H9 (cell line): ENCODE measurements around the gene GABRB1. TPM values are rescaled to one million over a fixed set of nuclear protein-coding genes. Genes with fewer than 3 reads are reported as not detected.

Source experiments
- DNase-seq: peaks from one replicate; pipeline ENCODE4 v3.0.0-alpha.2; 2017
- H2AFZ ChIP-seq: one replicate; pipeline ENCODE4 v1.6.1; 2013; ENCODE audit warnings: mild to moderate bottlenecking, low read length, control low read depth, moderate library complexity
- H2AK5ac ChIP-seq: 2 replicates; pipeline ENCODE4 v1.6.1; 2013; ENCODE audit warnings: low read length, control low read depth, mixed read lengths; ENCODE audit not compliant: insufficient read length
- H2BK120ac ChIP-seq: one replicate; pipeline ENCODE4 v1.6.1; 2013; ENCODE audit warnings: low read depth, mild to moderate bottlenecking, low read length, control low read depth, inconsistent platforms; ENCODE audit not compliant: poor library complexity, severe bottlenecking
- H2BK12ac ChIP-seq: 2 replicates; pipeline ENCODE4 v1.6.1; 2013; ENCODE audit warnings: low read length, control low read depth, mixed read lengths, low read depth; ENCODE audit not compliant: insufficient read length
- H2BK15ac ChIP-seq: 2 replicates; pipeline ENCODE4 v1.6.1; 2013; ENCODE audit warnings: low read depth, low read length, control low read depth
- H2BK20ac ChIP-seq: one replicate; pipeline ENCODE4 v1.6.1; 2013; ENCODE audit warnings: low read depth, mild to moderate bottlenecking, low read length, control low read depth, inconsistent platforms; ENCODE audit not compliant: poor library complexity, severe bottlenecking
- H2BK5ac ChIP-seq: 2 replicates; pipeline ENCODE4 v1.6.1; 2013; ENCODE audit warnings: low read length, control low read depth, mixed read lengths; ENCODE audit not compliant: insufficient read length
- H3K14ac ChIP-seq: 2 replicates; pipeline ENCODE4 v1.6.1; 2013; ENCODE audit warnings: low read length, control low read depth; ENCODE audit not compliant: insufficient read depth
- H3K18ac ChIP-seq: 2 replicates; pipeline ENCODE4 v1.6.1; 2013; ENCODE audit warnings: low read depth, mild to moderate bottlenecking, mixed read lengths, low read length, control low read depth; ENCODE audit not compliant: insufficient read length
- H3K23ac ChIP-seq: 2 replicates; pipeline ENCODE4 v1.6.1; 2013; ENCODE audit warnings: low read length, control low read depth, mixed read lengths, low read depth; ENCODE audit not compliant: insufficient read length
- H3K23me2 ChIP-seq: 2 replicates; pipeline ENCODE4 v1.6.1; 2013; ENCODE audit warnings: low read depth, mild to moderate bottlenecking, mixed read lengths, low read length, control low read depth; ENCODE audit not compliant: insufficient read length, poor library complexity, severe bottlenecking
- H3K27ac ChIP-seq: 2 replicates; pipeline ENCODE4 v1.5.1; 2013; ENCODE audit warnings: low read length, control low read depth, mixed read lengths, low read depth; ENCODE audit not compliant: insufficient read length
- H3K27me3 ChIP-seq: 2 replicates; pipeline ENCODE4 v1.6.1; 2013; ENCODE audit warnings: low read length, control low read depth, inconsistent platforms; ENCODE audit not compliant: insufficient read depth
- H3K4ac ChIP-seq: 2 replicates; pipeline ENCODE4 v1.6.1; 2013; ENCODE audit warnings: low read depth, mild to moderate bottlenecking, control low read depth, inconsistent platforms, low read length, moderate library complexity
- H3K4me1 ChIP-seq: 2 replicates; pipeline ENCODE4 v1.6.1; 2013; ENCODE audit warnings: low read length, control low read depth, inconsistent platforms; ENCODE audit not compliant: insufficient read depth
- H3K4me2 ChIP-seq: 2 replicates; pipeline ENCODE4 v1.6.1; 2013; ENCODE audit warnings: low read length, control low read depth, mixed read lengths; ENCODE audit not compliant: insufficient read length, insufficient read depth
- H3K56ac ChIP-seq: 2 replicates; pipeline ENCODE4 v1.6.1; 2013; ENCODE audit warnings: low read depth, mild to moderate bottlenecking, mixed read lengths, low read length, control low read depth; ENCODE audit not compliant: insufficient read length
- H3K79me1 ChIP-seq: 2 replicates; pipeline ENCODE4 v1.6.1; 2013; ENCODE audit warnings: low read depth, mild to moderate bottlenecking, moderate library complexity, low read length, control low read depth, inconsistent platforms; ENCODE audit not compliant: insufficient read depth, poor library complexity, severe bottlenecking
- H3K79me2 ChIP-seq: 2 replicates; pipeline ENCODE4 v1.6.1; 2013; ENCODE audit warnings: low read length, control low read depth, inconsistent platforms; ENCODE audit not compliant: insufficient read depth
- H3K9ac ChIP-seq: 2 replicates; pipeline ENCODE4 v1.6.1; 2013; ENCODE audit warnings: low read length, control low read depth, mixed read lengths; ENCODE audit not compliant: insufficient read length; ENCODE audit errors: extremely low read depth
- H3K9me3 ChIP-seq: one replicate; pipeline ENCODE4 v1.6.1; 2013; ENCODE audit warnings: low read depth, low read length, inconsistent platforms; ENCODE audit not compliant: control insufficient read depth
- H3T11ph ChIP-seq: one replicate; pipeline ENCODE4 v1.6.1; 2013; ENCODE audit warnings: mild to moderate bottlenecking, low read length, control low read depth, inconsistent platforms
- H4K20me1 ChIP-seq: one replicate; pipeline ENCODE4 v1.6.1; 2013; ENCODE audit not compliant: control insufficient read depth, insufficient read length, insufficient read depth
- H4K5ac ChIP-seq: 2 replicates; pipeline ENCODE4 v1.6.1; 2013; ENCODE audit warnings: low read depth, mild to moderate bottlenecking, mixed read lengths, low read length, control low read depth; ENCODE audit not compliant: insufficient read length
- H4K8ac ChIP-seq: replicated peaks from 2 replicates; pipeline ENCODE4 v1.6.1; 2013; ENCODE audit warnings: low read length, control low read depth, mixed read lengths, low read depth; ENCODE audit not compliant: insufficient read length
- H4K91ac ChIP-seq: 2 replicates; pipeline ENCODE4 v1.6.1; 2013; ENCODE audit warnings: low read depth, mild to moderate bottlenecking, moderate library complexity, mixed read lengths, low read length, control low read depth; ENCODE audit not compliant: insufficient read length
- H3K27ac Mint-ChIP-seq, 3 experiments: 2 replicates in 2 of 3; 3 replicates in 1 of 3; pipeline ENCODE4 v1.8.0; 2020 to 2021; ENCODE audit warnings: mixed read lengths in 3 of 3, mild to moderate bottlenecking in 1 of 3, moderate library complexity in 1 of 3
- H3K27me3 Mint-ChIP-seq: 2 replicates; pipeline ENCODE4 v1.8.0; 2021; ENCODE audit warnings: low read depth, mild to moderate bottlenecking, moderate library complexity, mixed read lengths
- H3K36me3 Mint-ChIP-seq, 3 experiments: 2 replicates in 2 of 3; 3 replicates in 1 of 3; pipeline ENCODE4 v1.8.0; 2020 to 2021; ENCODE audit warnings: low read depth in 3 of 3, mixed read lengths in 3 of 3; ENCODE audit not compliant: insufficient read depth in 1 of 3
- H3K4me1 Mint-ChIP-seq, 2 experiments: 2 replicates each; pipeline ENCODE4 v1.8.0; 2020; ENCODE audit warnings: mixed read lengths in 2 of 2
- H3K4me3 Mint-ChIP-seq, 2 experiments: 2 replicates in 1 of 2; 3 replicates in 1 of 2; pipeline ENCODE4 v1.8.0; 2020 to 2021; ENCODE audit warnings: mild to moderate bottlenecking in 2 of 2, mixed read lengths in 2 of 2, moderate library complexity in 1 of 2
- H3K9me3 Mint-ChIP-seq, 2 experiments: 2 replicates in 1 of 2; 3 replicates in 1 of 2; pipeline ENCODE4 v1.8.0; 2020; ENCODE audit warnings: mild to moderate bottlenecking in 2 of 2, mixed read lengths in 2 of 2, moderate library complexity in 1 of 2
- WGBS: extraction: QIAGEN DNeasy Blood & Tissue Kit; methylation state at CpG from one replicate; pipeline ENCODE4 v1.1.7; 2013; ENCODE audit warnings: missing lambda C conversion rate, low lambda C conversion rate, mixed read lengths; ENCODE audit not compliant: insufficient read length; ENCODE audit errors: extremely low coverage; 5-methylcytosine and 5-hydroxymethylcytosine counted together
- total RNA-seq: library from RNA; stranded (reverse); gene quantifications from 2 replicates; pipeline ENCODE4 v1.2.1, GENCODE V29; 2021
- TF ChIP-seq, protein P1 (sequence below): fragments of 200-600 bp; sonication (generic); conservative IDR thresholded peaks from 3 replicates; pipeline ENCODE4 v1.8.0; 2021; ENCODE audit warnings: antibody characterized with exemption, mild to moderate bottlenecking

GABRB1 gene
- total RNA-seq, 1 experiment from 2014 or later: 0.39 TPM

DNA sequence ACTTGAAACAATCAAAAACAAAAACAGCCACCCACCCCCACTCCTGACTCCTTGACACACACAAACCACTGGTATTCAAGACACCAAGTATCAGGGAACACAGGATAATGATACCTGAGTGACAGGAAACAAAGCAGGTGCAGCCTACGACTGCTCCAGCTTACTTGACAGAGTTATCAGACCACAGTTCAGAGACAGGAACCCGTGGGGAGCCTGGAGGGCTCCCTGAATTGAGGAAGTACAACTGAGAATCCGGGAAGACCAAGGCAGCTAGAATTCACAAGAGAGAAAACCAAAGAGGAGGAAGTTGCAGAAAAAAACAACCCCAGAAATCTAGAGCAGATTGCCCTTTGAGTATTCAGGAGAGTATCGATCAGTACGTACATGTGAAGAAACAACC lies 411.6 kb downstream of the GABRB1 start:
- H2AFZ ChIP-seq: no peak overlapping the region
- H4K20me1 ChIP-seq: no peaks in the 10 kb centered on the region
- H3K27me3 ChIP-seq: no peaks in the 10 kb centered on the region
- H3K79me1 ChIP-seq: no peaks in the 10 kb centered on the region
- no peaks in the 10 kb centered on the region for H3K79me2 ChIP-seq
- no peak overlapping the region for H3K23ac ChIP-seq
- H2BK120ac ChIP-seq: no peak overlapping the region
- no peak overlapping the region for H3K14ac ChIP-seq
- H3K4me2 ChIP-seq: no peak overlapping the region
- H3K18ac ChIP-seq: no peak overlapping the region
- Mint-ChIP-seq H3K4me3 (no peak overlapping the region; a peak in 1 of 5 replicates), H3K9me3 (no peaks in the 10 kb centered on the region), H3K4me1 (peaks cover 7 to 11% of the 10 kb centered on the region in 2 experiments), H3K27me3 (no peaks in the 10 kb centered on the region), H3K36me3 (no peaks in the 10 kb centered on the region), H3K27ac (no peak overlapping the region)
- no peak overlapping the region for H3K4ac ChIP-seq
- no peak overlapping the region for H4K91ac ChIP-seq
- no CpG with 5 or more reads among the region's 5 CpGs for WGBS
- H4K8ac ChIP-seq: no peak overlapping the region
- H2BK5ac ChIP-seq: no peak overlapping the region
- H2BK20ac ChIP-seq: peak overlapping the region; percentile 60
- no peak overlapping the region for H2AK5ac ChIP-seq
- H3K9ac ChIP-seq: no peak overlapping the region
- no peak for DNase-seq
- H4K5ac ChIP-seq: no peak overlapping the region
- H2BK15ac ChIP-seq: no peak overlapping the region
- H3K56ac ChIP-seq: no peak overlapping the region
- H3T11ph ChIP-seq: no peak overlapping the region
- H3K9me3 ChIP-seq: no peaks in the 10 kb centered on the region
- no peak overlapping the region for H3K27ac ChIP-seq
- H3K4me1 ChIP-seq: peaks cover 5% of the 10 kb centered on the region; the same call in 1 of the 2 replicates
- TF ChIP-seq, protein P1, sequence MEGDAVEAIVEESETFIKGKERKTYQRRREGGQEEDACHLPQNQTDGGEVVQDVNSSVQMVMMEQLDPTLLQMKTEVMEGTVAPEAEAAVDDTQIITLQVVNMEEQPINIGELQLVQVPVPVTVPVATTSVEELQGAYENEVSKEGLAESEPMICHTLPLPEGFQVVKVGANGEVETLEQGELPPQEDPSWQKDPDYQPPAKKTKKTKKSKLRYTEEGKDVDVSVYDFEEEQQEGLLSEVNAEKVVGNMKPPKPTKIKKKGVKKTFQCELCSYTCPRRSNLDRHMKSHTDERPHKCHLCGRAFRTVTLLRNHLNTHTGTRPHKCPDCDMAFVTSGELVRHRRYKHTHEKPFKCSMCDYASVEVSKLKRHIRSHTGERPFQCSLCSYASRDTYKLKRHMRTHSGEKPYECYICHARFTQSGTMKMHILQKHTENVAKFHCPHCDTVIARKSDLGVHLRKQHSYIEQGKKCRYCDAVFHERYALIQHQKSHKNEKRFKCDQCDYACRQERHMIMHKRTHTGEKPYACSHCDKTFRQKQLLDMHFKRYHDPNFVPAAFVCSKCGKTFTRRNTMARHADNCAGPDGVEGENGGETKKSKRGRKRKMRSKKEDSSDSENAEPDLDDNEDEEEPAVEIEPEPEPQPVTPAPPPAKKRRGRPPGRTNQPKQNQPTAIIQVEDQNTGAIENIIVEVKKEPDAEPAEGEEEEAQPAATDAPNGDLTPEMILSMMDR: no peak
- no peak overlapping the region for H2BK12ac ChIP-seq
- H3K23me2 ChIP-seq: no peaks in the 10 kb centered on the region
